ENCODE results near the gene OAS3. TPM values are rescaled to one million over a fixed set of nuclear protein-coding genes. Genes with fewer than 3 reads are reported as not detected.

OAS3 gene
- total and polyA plus RNA-seq, 10 of the 15 experiments (the other 5 are each of a cell fraction or from before 2014, with no cell fraction given), result 5.1 to 107 (median 18.0) TPM

DNA sequence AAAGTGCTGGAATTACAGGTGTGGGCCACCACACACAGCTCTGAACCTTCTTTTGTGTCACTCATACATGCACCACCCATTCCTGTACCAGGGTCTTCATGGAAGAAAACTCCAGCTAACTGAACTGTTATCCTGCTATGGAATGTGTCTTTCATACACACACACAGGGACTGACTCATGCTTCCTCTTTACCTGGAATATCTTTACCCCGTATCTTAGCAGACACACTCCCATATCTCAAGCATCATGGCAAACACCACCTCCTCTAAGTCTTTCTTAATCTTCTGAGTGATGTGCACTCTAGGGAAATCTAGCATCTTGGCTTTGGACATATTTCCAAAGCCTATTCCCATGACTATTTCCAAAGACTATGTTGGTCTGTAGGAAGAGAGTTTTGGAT, 83.2 kb downstream of the OAS3 start (continued):
- TF ChIP-seq BHLHE40 (IDR thresholded peaks at IDR 0.05; ENCODE audit: borderline replicate concordance in 1 of 2, low read depth in 2 of 2, low read length in 1 of 2) (no peak), PAX5 (IDR thresholded peaks at IDR 0.05; ENCODE audit: borderline replicate concordance, low read depth, low read length) (no peak), MEF2B (IDR thresholded peaks at IDR 0.05; ENCODE audit: partially characterized antibody, poor library complexity, severe bottlenecking) (no peak)

Other genes with a start within 250 kb of the OAS3 start
Only the 7 nearest of the 8 such genes appear.
- gene RPH3A, start 146.7 kb upstream of the OAS3 start, total RNA-seq (2014; rRNA removed), result not detected in 2 replicates
- not detected in 2 replicates for gene RPH3A, start 146.7 kb upstream of the OAS3 start, total RNA-seq (2014; rRNA removed; fragmentation: Illumina TruSeq; extraction: Trizol)
- gene RPH3A, start 146.7 kb upstream of the OAS3 start, total RNA-seq (2021), result not detected in 2 replicates
- gene RPH3A, start 146.7 kb upstream of the OAS3 start, polyA plus RNA-seq (2011; rRNA removed), result not detected in 2 replicates
- gene RPH3A, start 146.7 kb upstream of the OAS3 start, polyA plus RNA-seq (2014; fragmentation: Illumina TruSeq; extraction: Trizol), result not detected in 2 replicates
- not detected for gene RPH3A, start 146.7 kb upstream of the OAS3 start, polyA plus RNA-seq (2014; fragmentation: Nextera tagmentation; extraction: Ambion mirVana)
- gene RPH3A, start 146.7 kb upstream of the OAS3 start, polyA plus RNA-seq (2014; rRNA removed), result not detected in 2 replicates
- gene RPH3A, start 146.7 kb upstream of the OAS3 start, polyA plus RNA-seq (2016; fragmentation: Nextera tagmentation; extraction: Ambion mirVana), result not detected
- gene OAS1, start 31.5 kb upstream of the OAS3 start, total RNA-seq (2014; rRNA removed), result 60.0 and 69.3 TPM in 2 replicates
- gene OAS1, start 31.5 kb upstream of the OAS3 start, total RNA-seq (2014; rRNA removed; fragmentation: Illumina TruSeq; extraction: Trizol), result 54.1 and 62.7 TPM in 2 replicates
- gene OAS1, start 31.5 kb upstream of the OAS3 start, total RNA-seq (2021), result 44.9 and 51.5 TPM in 2 replicates
- 287 and 308 TPM in 2 replicates for gene OAS1, start 31.5 kb upstream of the OAS3 start, polyA plus RNA-seq (2011; rRNA removed)
- gene OAS1, start 31.5 kb upstream of the OAS3 start, polyA plus RNA-seq (2014; fragmentation: Illumina TruSeq; extraction: Trizol), result 63.8 and 68.5 TPM in 2 replicates
- gene OAS1, start 31.5 kb upstream of the OAS3 start, polyA plus RNA-seq (2014; fragmentation: Nextera tagmentation; extraction: Ambion mirVana), result 100 to 1,000 TPM in 1 of 2 experiments, 10 to 100 TPM in 1; 88.9 to 117 TPM
- 60.2 and 71.3 TPM in 2 replicates for gene OAS1, start 31.5 kb upstream of the OAS3 start, polyA plus RNA-seq (2014; rRNA removed)
- 10 to 100 TPM; 44.7 to 48.1 TPM for gene OAS1, start 31.5 kb upstream of the OAS3 start, polyA plus RNA-seq (2016; fragmentation: Nextera tagmentation; extraction: Ambion mirVana)
- 90.7 and 125 TPM in 2 replicates for gene OAS2, start 40.0 kb downstream of the OAS3 start, total RNA-seq (2014; rRNA removed)
- gene OAS2, start 40.0 kb downstream of the OAS3 start, total RNA-seq (2014; rRNA removed; fragmentation: Illumina TruSeq; extraction: Trizol), result 105 and 113 TPM in 2 replicates
- gene OAS2, start 40.0 kb downstream of the OAS3 start, total RNA-seq (2021), result 89.7 and 102 TPM in 2 replicates
- gene OAS2, start 40.0 kb downstream of the OAS3 start, polyA plus RNA-seq (2011; rRNA removed), result 290 and 350 TPM in 2 replicates
- gene OAS2, start 40.0 kb downstream of the OAS3 start, polyA plus RNA-seq (2014; fragmentation: Illumina TruSeq; extraction: Trizol), result 133 and 223 TPM in 2 replicates
- gene OAS2, start 40.0 kb downstream of the OAS3 start, polyA plus RNA-seq (2014; fragmentation: Nextera tagmentation; extraction: Ambion mirVana), result 10 to 100 TPM; 32.4 to 43.4 TPM
- gene OAS2, start 40.0 kb downstream of the OAS3 start, polyA plus RNA-seq (2014; rRNA removed), result 81.0 and 92.9 TPM in 2 replicates
- gene OAS2, start 40.0 kb downstream of the OAS3 start, polyA plus RNA-seq (2016; fragmentation: Nextera tagmentation; extraction: Ambion mirVana), result 10 to 100 TPM; 51.5 to 51.6 TPM
- 0.87 and 0.96 TPM in 2 replicates for gene DTX1, start 118.3 kb downstream of the OAS3 start, total RNA-seq (2014; rRNA removed)
- 0.37 and 0.49 TPM in 2 replicates for gene DTX1, start 118.3 kb downstream of the OAS3 start, total RNA-seq (2014; rRNA removed; fragmentation: Illumina TruSeq; extraction: Trizol)
- gene DTX1, start 118.3 kb downstream of the OAS3 start, total RNA-seq (2021), result 2.3 and 2.8 TPM in 2 replicates
- gene DTX1, start 118.3 kb downstream of the OAS3 start, polyA plus RNA-seq (2011; rRNA removed), result 0.62 and 0.83 TPM in 2 replicates
- gene DTX1, start 118.3 kb downstream of the OAS3 start, polyA plus RNA-seq (2014; fragmentation: Illumina TruSeq; extraction: Trizol), result 0.46 and 1.1 TPM in 2 replicates
- under 1 TPM; 0.13 to 0.32 TPM for gene DTX1, start 118.3 kb downstream of the OAS3 start, polyA plus RNA-seq (2014; fragmentation: Nextera tagmentation; extraction: Ambion mirVana)
- gene DTX1, start 118.3 kb downstream of the OAS3 start, polyA plus RNA-seq (2014; rRNA removed), result 1.2 and 1.3 TPM in 2 replicates
- under 1 TPM; 0.09 to 0.33 TPM for gene DTX1, start 118.3 kb downstream of the OAS3 start, polyA plus RNA-seq (2016; fragmentation: Nextera tagmentation; extraction: Ambion mirVana)
- 1.0 TPM in 1 of 2 replicates, not detected in the other for gene RASAL1, start 197.3 kb downstream of the OAS3 start, total RNA-seq (2014; rRNA removed)
- gene RASAL1, start 197.3 kb downstream of the OAS3 start, total RNA-seq (2014; rRNA removed; fragmentation: Illumina TruSeq; extraction: Trizol), result not detected in 2 replicates
- gene RASAL1, start 197.3 kb downstream of the OAS3 start, total RNA-seq (2021), result not detected in 2 replicates
- gene RASAL1, start 197.3 kb downstream of the OAS3 start, polyA plus RNA-seq (2011; rRNA removed), result 0.53 and 0.79 TPM in 2 replicates
- not detected in 2 replicates for gene RASAL1, start 197.3 kb downstream of the OAS3 start, polyA plus RNA-seq (2014; fragmentation: Illumina TruSeq; extraction: Trizol)
- not detected for gene RASAL1, start 197.3 kb downstream of the OAS3 start, polyA plus RNA-seq (2014; fragmentation: Nextera tagmentation; extraction: Ambion mirVana)
- 0.04 TPM in 1 of 2 replicates, not detected in the other for gene RASAL1, start 197.3 kb downstream of the OAS3 start, polyA plus RNA-seq (2014; rRNA removed)
- gene RASAL1, start 197.3 kb downstream of the OAS3 start, polyA plus RNA-seq (2016; fragmentation: Nextera tagmentation; extraction: Ambion mirVana), result under 1 TPM; 0.12 to 0.25 TPM
- gene CFAP73, start 211.2 kb downstream of the OAS3 start, total RNA-seq (2014; rRNA removed), result not detected in 2 replicates
- gene CFAP73, start 211.2 kb downstream of the OAS3 start, total RNA-seq (2014; rRNA removed; fragmentation: Illumina TruSeq; extraction: Trizol), result not detected in 2 replicates
- gene CFAP73, start 211.2 kb downstream of the OAS3 start, total RNA-seq (2021), result 0.18 TPM in 1 of 2 replicates, not detected in the other
- gene CFAP73, start 211.2 kb downstream of the OAS3 start, polyA plus RNA-seq (2011; rRNA removed), result not detected in 2 replicates
- not detected in 2 replicates for gene CFAP73, start 211.2 kb downstream of the OAS3 start, polyA plus RNA-seq (2014; fragmentation: Illumina TruSeq; extraction: Trizol)
- not detected for gene CFAP73, start 211.2 kb downstream of the OAS3 start, polyA plus RNA-seq (2014; fragmentation: Nextera tagmentation; extraction: Ambion mirVana)
- not detected in 2 replicates for gene CFAP73, start 211.2 kb downstream of the OAS3 start, polyA plus RNA-seq (2014; rRNA removed)
- gene CFAP73, start 211.2 kb downstream of the OAS3 start, polyA plus RNA-seq (2016; fragmentation: Nextera tagmentation; extraction: Ambion mirVana), result not detected
- gene DDX54, start 247.0 kb downstream of the OAS3 start, total RNA-seq (2014; rRNA removed), result 44.3 and 58.9 TPM in 2 replicates
- gene DDX54, start 247.0 kb downstream of the OAS3 start, total RNA-seq (2014; rRNA removed; fragmentation: Illumina TruSeq; extraction: Trizol), result 24.7 and 28.8 TPM in 2 replicates
- 94.6 and 115 TPM in 2 replicates for gene DDX54, start 247.0 kb downstream of the OAS3 start, total RNA-seq (2021)
- gene DDX54, start 247.0 kb downstream of the OAS3 start, polyA plus RNA-seq (2011; rRNA removed), result 37.5 and 73.2 TPM in 2 replicates
- 6.2 and 27.9 TPM in 2 replicates for gene DDX54, start 247.0 kb downstream of the OAS3 start, polyA plus RNA-seq (2014; fragmentation: Illumina TruSeq; extraction: Trizol)
- 1 to 10 TPM; 1.9 to 8.6 TPM for gene DDX54, start 247.0 kb downstream of the OAS3 start, polyA plus RNA-seq (2014; fragmentation: Nextera tagmentation; extraction: Ambion mirVana)
- gene DDX54, start 247.0 kb downstream of the OAS3 start, polyA plus RNA-seq (2014; rRNA removed), result 53.7 and 67.0 TPM in 2 replicates
- gene DDX54, start 247.0 kb downstream of the OAS3 start, polyA plus RNA-seq (2016; fragmentation: Nextera tagmentation; extraction: Ambion mirVana), result 10 to 100 TPM; 69.7 to 71.9 TPM